DND-41 (cell line): ENCODE measurements around the gene FZD4.
"Not testable (repeated sequence)": the region's sequence is repeated elsewhere in the genome, so short reads cannot be mapped to it uniquely, and the experiment has no call there.

Source experiments
- ATAC-seq: fragments of 200-7000 bp; cut with Tn5 transposase; 3 replicates; pipeline ENCODE4 v1.9.1; 2021; ENCODE audit warnings: low read depth; ENCODE audit not compliant: insufficient read depth
- DNase-seq: peaks from one replicate; pipeline ENCODE4 v3.0.0-alpha.2; 2020
- H2AFZ ChIP-seq: 2 replicates; pipeline ENCODE4 v1.6.0; 2012; ENCODE audit warnings: low read depth, low read length
- H3K27ac ChIP-seq: 2 replicates; pipeline ENCODE4 v1.5.1; 2012; ENCODE audit warnings: low read length, inconsistent platforms
- H3K27me3 ChIP-seq: fragments of 200-600 bp; sonication (generic); 2 replicates; pipeline ENCODE4 v1.6.0; 2012; ENCODE audit warnings: low read length, mild to moderate bottlenecking, inconsistent platforms; ENCODE audit not compliant: insufficient read depth, poor library complexity
- H3K36me3 ChIP-seq: 2 replicates; pipeline ENCODE4 v1.5.1; 2012; ENCODE audit warnings: low read length, inconsistent platforms; ENCODE audit not compliant: insufficient read depth
- H3K4me1 ChIP-seq: 2 replicates; pipeline ENCODE4 v1.5.1; 2012; ENCODE audit warnings: mild to moderate bottlenecking, low read length; ENCODE audit not compliant: insufficient read depth
- H3K4me2 ChIP-seq: 2 replicates; pipeline ENCODE4 v1.6.0; 2012; ENCODE audit warnings: mild to moderate bottlenecking, moderate library complexity, low read length, inconsistent platforms; ENCODE audit not compliant: insufficient read depth
- H3K4me3 ChIP-seq, 2 experiments: fragments of 200-600 bp in 1 of 2; shearing (Covaris generic) in 1 of 2; 2 replicates each; pipeline ENCODE4 v1.5.1; 2012 to 2016; ENCODE audit warnings: inconsistent platforms in 2 of 2, low read length in 2 of 2, mild to moderate bottlenecking in 2 of 2, low read depth in 1 of 2, moderate library complexity in 1 of 2
- H3K79me2 ChIP-seq: 2 replicates; pipeline ENCODE4 v1.6.0; 2012; ENCODE audit warnings: low read length, inconsistent platforms; ENCODE audit not compliant: insufficient read depth
- H3K9ac ChIP-seq: 2 replicates; pipeline ENCODE4 v1.6.0; 2012; ENCODE audit warnings: low read depth, mild to moderate bottlenecking, inconsistent platforms, low read length, moderate library complexity
- H3K9me3 ChIP-seq: 2 replicates; pipeline ENCODE4 v1.5.1; 2012; ENCODE audit warnings: low read length, moderate library complexity, mild to moderate bottlenecking, inconsistent platforms; ENCODE audit not compliant: insufficient read depth, severe bottlenecking
- H4K20me1 ChIP-seq: 2 replicates; pipeline ENCODE4 v1.6.0; 2012; ENCODE audit warnings: low read length; ENCODE audit not compliant: insufficient read depth
- EZH2 ChIP-seq: IDR thresholded peaks from 3 replicates; pipeline ENCODE4 v1.6.1; 2012; ENCODE audit warnings: borderline replicate concordance, low read depth, mild to moderate bottlenecking, moderate library complexity, low read length, inconsistent platforms; ENCODE audit not compliant: severe bottlenecking
- TF ChIP-seq, protein P1 (sequence below): IDR thresholded peaks from 2 replicates; pipeline ENCODE4 v1.5.1; 2012; ENCODE audit warnings: borderline replicate concordance, low read length, moderate library complexity, mild to moderate bottlenecking; ENCODE audit not compliant: poor library complexity, severe bottlenecking; ENCODE audit errors: extremely low read depth

FZD4 gene

DNA sequence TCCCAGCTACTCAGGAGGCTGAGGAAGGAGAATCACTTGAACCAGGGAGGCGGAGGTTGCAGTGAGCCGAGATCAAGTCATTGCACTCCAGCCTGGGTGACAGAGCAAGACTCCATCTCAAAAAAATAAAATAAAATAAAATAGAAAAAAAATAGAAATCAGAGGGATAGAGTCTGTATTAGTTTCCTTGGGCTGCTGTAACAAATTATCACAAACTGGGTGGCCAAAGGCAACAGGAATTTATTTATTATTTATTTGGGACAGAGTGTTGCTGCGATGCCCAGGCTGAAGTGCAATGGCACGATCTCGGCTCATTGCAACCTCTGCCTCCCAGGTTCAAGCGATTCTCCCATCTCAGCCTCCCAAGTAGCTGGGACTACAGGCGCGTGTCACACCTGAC, 11.7 kb downstream of the FZD4 start:
- H3K27me3 ChIP-seq, H4K20me1 ChIP-seq, DNase-seq, H3K4me1 ChIP-seq, H3K9me3 ChIP-seq, H3K4me2 ChIP-seq, H3K4me3 ChIP-seq, H3K27ac ChIP-seq, H3K36me3 ChIP-seq, H2AFZ ChIP-seq, H3K79me2 ChIP-seq, H3K9ac ChIP-seq, ATAC-seq: not testable (repeated sequence)

DNA sequence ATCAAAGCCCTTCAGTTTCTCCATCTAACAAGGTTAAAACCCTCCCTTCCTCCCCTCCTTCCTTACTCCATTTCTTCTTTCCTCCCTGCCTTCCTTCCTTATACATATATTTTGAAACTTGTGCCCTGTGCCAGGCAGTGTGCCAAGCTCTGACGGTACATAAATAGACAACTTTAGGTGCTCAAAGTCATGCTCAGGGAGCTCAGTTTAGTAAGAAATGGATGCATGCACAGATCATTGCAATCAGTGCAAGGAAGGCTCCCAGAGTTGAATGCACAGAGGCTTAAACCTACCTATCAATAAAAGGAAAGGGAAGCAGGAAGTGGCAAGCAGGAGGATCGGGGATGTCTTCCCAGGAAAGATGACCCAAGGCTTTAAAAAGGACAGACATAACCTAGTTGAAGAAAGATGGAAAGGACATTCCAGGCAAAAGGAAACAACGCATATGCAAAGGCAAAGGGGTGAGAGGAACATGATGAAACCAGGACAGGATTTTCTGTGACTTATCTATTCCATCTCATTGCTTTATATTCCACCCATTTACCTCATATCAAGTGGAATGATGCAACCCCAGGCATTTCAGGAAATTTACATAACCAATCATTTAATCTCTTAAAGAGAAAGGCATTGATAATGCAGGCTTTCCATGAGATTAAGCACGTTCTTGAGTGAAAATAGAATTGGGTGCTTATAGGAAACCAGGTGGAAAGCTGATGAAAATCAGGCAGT, 13.2 kb downstream of the FZD4 start:
- Histone ChIP-seq H3K9ac (no peak overlapping the region), H3K27ac (no peak overlapping the region)
- ATAC-seq: no peak

DNA sequence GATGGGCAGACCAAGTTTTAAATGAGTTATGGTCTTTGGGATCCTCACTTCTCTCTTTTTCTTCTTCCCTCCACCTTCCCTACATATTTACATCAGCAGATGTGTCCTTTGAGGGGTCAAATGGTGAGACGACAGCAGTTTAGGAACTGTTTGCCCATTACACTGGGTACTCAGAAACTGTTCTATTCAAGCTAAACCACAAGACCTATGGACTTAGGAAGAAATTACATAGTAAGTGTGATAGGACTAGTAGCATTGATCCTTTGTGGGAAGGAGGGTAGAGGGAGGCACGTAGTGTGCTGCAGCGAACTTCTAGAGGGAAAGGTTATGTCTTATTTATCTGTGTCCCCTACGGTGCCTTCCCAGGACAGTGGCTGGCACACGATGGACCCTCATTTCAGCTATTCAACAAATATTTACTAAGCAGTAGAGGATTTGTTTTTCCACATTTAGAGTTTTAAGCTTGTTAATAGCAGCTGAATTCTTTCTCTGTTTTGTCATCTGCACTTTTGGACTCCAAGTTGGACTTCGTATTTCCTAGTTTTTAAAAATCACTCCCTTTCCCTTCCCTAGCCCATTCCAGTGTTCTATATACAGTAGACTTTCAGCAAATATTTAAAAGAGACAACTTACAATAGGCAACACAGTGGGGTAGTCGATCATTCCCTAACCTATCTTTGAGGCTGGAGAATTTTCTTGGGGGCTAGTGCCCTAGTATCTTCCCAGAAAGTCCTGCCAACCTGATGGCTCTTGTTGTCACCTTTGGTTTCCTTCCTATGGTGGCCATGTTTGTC, 13.9 kb downstream of the FZD4 start:
- Histone ChIP-seq H3K79me2 (no peaks in the 10 kb centered on the region), H3K4me2 (no peak overlapping the region), H3K27ac (no peak overlapping the region), H3K9ac (no peak overlapping the region), H3K36me3 (no peaks in the 10 kb centered on the region), H4K20me1 (no peaks in the 10 kb centered on the region), H2AFZ (no peak overlapping the region), H3K4me1 (no peaks in the 10 kb centered on the region), H3K9me3 (no peaks in the 10 kb centered on the region), H3K4me3 (no peak overlapping the region), H3K27me3 (no peaks in the 10 kb centered on the region)
- ATAC-seq (no peak), DNase-seq (no peak)
- TF ChIP-seq, protein P1, sequence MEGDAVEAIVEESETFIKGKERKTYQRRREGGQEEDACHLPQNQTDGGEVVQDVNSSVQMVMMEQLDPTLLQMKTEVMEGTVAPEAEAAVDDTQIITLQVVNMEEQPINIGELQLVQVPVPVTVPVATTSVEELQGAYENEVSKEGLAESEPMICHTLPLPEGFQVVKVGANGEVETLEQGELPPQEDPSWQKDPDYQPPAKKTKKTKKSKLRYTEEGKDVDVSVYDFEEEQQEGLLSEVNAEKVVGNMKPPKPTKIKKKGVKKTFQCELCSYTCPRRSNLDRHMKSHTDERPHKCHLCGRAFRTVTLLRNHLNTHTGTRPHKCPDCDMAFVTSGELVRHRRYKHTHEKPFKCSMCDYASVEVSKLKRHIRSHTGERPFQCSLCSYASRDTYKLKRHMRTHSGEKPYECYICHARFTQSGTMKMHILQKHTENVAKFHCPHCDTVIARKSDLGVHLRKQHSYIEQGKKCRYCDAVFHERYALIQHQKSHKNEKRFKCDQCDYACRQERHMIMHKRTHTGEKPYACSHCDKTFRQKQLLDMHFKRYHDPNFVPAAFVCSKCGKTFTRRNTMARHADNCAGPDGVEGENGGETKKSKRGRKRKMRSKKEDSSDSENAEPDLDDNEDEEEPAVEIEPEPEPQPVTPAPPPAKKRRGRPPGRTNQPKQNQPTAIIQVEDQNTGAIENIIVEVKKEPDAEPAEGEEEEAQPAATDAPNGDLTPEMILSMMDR: no peak
- TF ChIP-seq EZH2: no peak

More for the DNA sequence above, 13.2 kb downstream of the FZD4 start:
- H3K4me3 ChIP-seq: no peak overlapping the region
- H4K20me1 ChIP-seq: no peaks in the 10 kb centered on the region
- no peaks in the 10 kb centered on the region for H3K27me3 ChIP-seq
- DNase-seq: no peak
- H3K4me2 ChIP-seq: no peak overlapping the region
- H3K9me3 ChIP-seq: no peaks in the 10 kb centered on the region
- no peaks in the 10 kb centered on the region for H3K79me2 ChIP-seq
- no peaks in the 10 kb centered on the region for H3K4me1 ChIP-seq
- no peak for TF ChIP-seq EZH2
- TF ChIP-seq, protein P1: no peak
- H2AFZ ChIP-seq: no peak overlapping the region
- H3K36me3 ChIP-seq: no peaks in the 10 kb centered on the region

DNA sequence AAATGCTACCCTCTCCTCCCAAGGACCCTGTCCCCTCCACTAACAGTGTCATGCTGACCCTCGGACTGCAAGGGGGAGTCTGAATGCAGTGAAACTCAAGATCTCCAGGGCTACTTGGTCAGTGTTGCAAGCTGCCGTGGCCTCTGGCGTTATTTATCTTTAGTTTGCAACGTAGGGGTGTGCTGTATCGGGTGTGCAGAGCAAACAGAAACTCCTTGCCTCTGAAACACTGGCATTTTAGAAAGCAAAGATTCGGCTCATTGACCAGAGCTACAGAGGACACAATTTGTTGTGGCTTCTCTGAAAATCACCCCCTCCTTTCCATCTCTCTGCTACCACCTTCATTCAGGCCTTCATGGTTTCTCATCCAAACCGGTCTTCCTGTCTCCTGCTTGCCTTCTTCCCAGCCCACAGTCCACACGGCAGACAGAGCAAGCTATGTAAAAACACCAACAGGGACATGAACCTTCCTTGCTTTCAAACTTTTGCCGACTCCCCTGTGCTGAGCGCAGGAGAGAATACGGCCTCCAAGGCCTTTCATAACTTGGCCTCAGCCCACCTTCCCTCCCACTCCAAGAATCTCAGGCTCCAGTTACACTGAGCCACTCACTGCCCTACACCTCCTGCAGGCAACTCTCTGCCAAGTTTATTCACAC, 14.9 kb downstream of the FZD4 start:
- Histone ChIP-seq H3K27ac (no peak overlapping the region), H2AFZ (no peak overlapping the region), H3K79me2 (no peaks in the 10 kb centered on the region), H4K20me1 (no peaks in the 10 kb centered on the region), H3K9ac (no peak overlapping the region), H3K9me3 (no peaks in the 10 kb centered on the region), H3K27me3 (no peaks in the 10 kb centered on the region), H3K4me2 (no peak overlapping the region), H3K4me3 (no peak overlapping the region), H3K36me3 (no peaks in the 10 kb centered on the region), H3K4me1 (no peaks in the 10 kb centered on the region)
- DNase-seq (no peak), ATAC-seq (no peak)
- no peak for TF ChIP-seq EZH2
- TF ChIP-seq, protein P1: no peak
